ENCODE results near the gene YAE1.

DNA sequence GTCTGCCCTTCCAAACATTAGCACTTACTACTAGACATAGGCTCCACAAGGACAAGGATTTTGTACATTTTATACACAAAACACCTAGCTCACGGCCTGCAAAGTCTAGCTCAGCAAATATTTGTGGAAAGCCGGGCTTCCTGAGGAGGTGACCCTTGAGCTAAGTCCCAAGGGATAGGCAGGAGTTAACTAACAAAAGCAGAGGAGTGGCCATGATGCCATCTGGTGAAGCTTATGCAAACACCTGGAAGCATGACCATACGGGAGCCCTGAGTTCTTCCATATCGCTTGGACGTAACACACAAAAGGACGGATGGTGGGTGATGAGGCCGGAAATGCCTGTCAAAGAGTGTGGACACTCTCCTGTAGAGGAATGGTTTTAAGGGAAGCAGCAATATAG lies 25.9 kb upstream of the YAE1 start:
- TF ChIP-seq YY1 (IDR thresholded peaks at IDR 0.05; ENCODE audit: insufficient read depth, insufficient read length) (no peak), ZNF274 (IDR thresholded peaks at IDR 0.05; ENCODE audit: low read depth, low read length) (no peak)
